ENCODE data around the gene FRS2.
"Not testable (repeated sequence)": the region's sequence is repeated elsewhere in the genome, so short reads cannot be mapped to it uniquely, and the experiment has no call there.

Gene FRS2, protein sequence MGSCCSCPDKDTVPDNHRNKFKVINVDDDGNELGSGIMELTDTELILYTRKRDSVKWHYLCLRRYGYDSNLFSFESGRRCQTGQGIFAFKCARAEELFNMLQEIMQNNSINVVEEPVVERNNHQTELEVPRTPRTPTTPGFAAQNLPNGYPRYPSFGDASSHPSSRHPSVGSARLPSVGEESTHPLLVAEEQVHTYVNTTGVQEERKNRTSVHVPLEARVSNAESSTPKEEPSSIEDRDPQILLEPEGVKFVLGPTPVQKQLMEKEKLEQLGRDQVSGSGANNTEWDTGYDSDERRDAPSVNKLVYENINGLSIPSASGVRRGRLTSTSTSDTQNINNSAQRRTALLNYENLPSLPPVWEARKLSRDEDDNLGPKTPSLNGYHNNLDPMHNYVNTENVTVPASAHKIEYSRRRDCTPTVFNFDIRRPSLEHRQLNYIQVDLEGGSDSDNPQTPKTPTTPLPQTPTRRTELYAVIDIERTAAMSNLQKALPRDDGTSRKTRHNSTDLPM

GRCh38 chr12:69470189-69471075 is at the start of gene FRS2:
FRS2 (plus strand) TSS chr12:69470388; CDS start chr12:69569031, 98,643 bp downstream.
- DNase-seq, result peak; percentile 94

DNA sequence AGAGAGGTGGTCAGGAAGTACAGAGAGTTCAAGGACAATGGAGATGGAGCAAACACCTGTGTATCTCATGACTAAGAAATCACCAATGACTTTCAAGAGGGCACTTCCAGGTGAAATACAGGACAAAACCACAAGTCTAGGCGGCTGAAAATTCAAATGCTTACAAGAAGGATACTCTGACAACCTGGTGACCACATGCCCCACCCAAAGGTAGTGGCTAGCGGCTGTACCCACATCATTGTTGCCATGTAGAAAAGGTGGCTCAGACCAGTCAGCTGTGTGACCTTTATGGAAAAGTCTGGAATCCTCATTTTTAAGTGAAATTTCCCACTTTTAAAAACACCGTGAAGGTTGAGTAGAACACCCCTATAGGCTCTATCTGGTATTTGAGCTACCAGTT is 48.6 kb upstream of the FRS2 start:
- no peak for DNase-seq

GRCh38 chr12:69423037-69423905 is 46.9 kb upstream of the FRS2 start:
- DNase-seq, result no peak

DNA sequence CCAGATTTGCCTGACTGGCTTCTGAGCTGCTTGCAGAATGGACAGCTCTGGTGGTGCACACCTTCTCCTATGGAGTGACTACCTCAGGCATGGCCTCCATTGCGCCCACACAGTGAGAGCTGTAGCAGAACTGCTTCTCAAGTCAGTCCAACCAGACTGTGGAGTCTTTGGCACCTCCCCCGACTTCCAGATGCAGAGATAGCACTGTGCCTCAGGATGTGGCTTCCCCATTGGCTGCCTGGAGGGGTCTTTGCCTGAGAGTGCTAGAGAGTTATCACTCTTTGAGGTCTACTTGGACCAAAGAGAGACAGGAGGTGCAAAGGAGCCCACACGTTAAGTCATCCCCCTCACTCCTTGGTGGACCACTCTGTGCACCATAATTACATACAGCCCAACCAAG is 44.8 kb upstream of the FRS2 start:
- DNase-seq, result no peak

DNA sequence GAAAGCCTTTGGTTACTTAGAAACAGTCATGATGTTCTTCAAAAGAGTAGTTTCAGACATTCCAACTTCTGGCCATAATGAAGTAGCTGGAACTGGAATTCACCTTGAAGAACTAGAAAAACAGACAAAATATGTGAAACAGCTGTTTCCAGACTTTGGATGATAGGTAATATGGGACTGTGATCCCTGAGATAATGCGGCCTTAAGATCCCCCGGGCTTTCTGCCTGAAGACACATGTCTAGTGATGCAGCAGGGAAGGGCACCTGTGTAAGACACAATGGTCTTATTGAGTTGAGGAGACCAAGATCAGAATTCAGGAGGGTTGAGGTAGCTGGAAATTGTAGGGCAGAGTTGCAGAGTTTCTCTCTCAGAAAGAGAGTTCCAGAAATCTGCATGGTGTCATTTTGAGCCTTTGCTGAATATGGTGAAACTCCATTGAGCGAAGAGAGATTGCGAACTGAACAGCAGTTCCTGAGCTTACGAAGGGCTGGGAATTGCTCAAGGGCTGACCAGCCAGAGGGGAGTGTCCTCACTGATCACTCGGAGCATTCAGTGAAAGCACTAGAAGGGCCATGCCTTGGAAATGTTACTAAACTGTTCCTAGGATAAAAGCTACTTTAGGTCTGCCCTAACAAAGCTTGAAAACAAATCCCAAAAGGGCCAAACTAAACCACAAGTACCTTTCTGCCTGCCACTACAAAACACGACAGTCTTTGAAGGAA is 41.7 kb upstream of the FRS2 start:
- no peak for DNase-seq

GRCh38 chr12:69430942-69431590 is 39.1 kb upstream of the FRS2 start:
- no peak for DNase-seq

DNA sequence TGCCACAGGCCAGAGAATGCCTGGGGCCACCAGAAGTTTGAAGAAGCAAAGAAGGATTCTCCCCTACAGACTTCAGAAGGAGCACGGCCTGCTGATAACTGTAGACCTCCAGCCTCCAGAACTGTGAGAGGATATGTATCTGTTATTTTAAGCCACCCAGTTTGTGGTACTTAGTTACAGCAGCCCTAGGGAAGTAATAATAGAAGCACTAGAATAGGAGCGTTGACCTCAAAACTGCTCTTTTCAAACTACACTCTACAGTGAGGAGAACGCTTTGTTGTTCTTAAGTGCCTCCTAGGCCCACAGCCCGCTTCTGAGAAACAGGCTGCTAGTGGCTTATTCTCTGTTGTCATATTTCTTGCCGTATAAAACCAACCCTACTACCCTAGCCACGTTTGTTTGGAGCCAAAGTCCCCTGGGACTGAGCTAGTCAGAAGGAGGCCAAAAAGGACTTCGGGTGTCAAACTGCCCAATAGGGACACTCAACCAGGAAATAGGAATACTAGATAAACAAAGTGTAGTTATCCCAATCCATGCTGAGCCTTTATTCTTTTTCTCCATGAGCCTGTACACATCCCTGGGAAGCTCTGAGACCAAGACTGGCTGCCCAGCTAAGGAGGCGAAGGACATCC is 38.5 kb upstream of the FRS2 start:
- DNase-seq, result no peak

DNA sequence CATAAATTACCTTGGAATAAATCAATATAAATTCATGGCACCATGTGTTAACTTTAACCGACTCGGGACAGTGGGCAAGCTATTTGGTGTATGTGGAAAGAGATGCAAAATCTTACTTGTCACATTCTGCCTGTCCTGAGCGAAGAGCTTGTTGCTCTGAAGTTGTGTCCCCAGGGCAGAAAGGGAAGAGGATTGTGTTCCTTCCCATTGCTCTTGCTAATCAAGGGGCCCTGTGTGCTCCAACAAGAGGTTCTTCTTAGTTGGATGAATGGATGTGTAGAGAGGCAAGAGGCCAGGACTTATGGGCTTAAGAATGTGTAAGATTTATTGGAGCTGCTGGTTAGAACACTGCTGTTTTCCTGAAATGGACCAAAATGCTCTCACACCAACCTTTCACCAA is 36.5 kb upstream of the FRS2 start:
- DNase-seq, result no peak

- DNase-seq, result no peak
Observed at GRCh38 chr12:69435644-69436043, 34.5 kb upstream of the FRS2 start.

DNA sequence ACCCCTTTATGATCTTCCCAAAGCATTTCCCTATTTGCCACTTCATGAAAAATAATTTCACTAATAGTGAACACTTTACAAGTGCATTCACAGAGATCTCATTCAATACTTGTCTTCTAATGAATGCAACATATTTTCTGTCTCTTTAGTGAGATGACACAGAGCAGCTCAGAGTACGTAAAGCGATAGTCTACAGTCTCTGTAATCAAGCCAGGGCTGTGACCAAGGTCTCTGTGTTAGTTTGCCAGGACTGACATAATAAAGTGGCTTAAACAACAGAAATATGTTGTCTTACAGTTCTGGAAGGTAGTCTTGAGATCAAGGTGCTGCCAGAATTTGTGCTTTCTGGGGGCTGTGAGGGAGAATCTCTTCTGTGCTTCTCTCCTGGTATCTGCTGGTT is 33.1 kb upstream of the FRS2 start:
- DNase-seq, result no peak

- DNase-seq, result no peak
Observed at GRCh38 chr12:69438539-69438938, 31.6 kb upstream of the FRS2 start.

- no peak for DNase-seq
Observed at GRCh38 chr12:69440016-69440415, 30.2 kb upstream of the FRS2 start.

DNA sequence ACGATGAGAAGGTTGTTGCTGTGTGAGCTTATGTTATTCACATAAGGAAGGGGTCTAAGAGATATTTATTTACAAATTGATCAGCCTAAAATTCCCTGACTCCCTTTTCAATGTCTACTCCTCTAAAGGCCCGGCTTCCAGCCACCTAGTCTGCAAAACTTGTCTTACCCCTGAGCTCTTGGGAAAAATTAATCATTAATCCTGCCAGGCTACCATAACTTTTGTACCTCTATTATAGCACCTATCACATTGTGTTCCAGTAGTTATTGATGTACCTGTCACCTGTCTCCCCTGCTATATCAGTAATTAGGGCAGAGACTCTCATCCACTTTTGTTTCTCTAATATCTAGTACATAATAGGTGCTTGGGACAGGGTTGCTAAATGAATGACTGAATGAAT is 29.3 kb upstream of the FRS2 start:
- no peak for DNase-seq

DNA sequence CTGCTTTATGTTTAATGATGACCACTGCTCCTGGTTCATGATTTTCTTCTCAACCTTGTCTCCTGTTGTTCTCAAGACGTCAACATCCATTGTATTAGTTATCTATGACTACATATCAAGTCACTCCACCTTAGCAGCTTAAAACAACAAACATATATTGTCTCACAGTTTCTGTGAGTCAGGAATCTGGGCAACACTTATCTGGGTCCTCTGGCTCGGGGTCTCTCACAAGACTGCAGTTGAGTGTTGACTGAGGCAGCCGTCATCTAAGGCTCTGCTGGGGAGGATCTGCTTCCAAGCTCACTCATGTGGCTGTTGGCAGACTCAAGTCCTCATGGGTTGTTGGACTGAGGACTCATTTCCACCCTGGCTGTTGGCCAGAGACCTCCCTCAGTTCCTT is 27.3 kb upstream of the FRS2 start:
- DNase-seq, result no peak

- no peak for DNase-seq
Observed at GRCh38 chr12:69443916-69444315, 26.3 kb upstream of the FRS2 start.

DNA sequence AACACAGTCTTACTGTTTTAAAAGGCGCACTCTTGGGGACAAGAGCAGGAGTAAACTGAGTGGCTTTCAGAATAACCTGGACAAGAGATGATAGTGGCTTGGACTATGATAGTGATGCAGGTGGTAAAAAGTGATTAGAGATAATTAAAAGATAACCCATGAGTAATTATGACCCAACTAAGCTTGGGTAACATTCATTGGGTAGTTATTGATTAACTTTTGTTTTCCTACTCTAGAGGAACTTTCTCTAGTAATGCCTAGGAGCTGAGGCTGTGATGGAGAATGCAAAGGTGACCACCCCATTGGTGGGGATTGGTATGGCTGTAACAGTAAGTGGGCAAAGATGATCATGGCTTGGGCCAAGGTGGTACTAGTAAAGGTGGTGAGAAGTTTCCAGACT is 22.3 kb upstream of the FRS2 start:
- no peak for DNase-seq

DNA sequence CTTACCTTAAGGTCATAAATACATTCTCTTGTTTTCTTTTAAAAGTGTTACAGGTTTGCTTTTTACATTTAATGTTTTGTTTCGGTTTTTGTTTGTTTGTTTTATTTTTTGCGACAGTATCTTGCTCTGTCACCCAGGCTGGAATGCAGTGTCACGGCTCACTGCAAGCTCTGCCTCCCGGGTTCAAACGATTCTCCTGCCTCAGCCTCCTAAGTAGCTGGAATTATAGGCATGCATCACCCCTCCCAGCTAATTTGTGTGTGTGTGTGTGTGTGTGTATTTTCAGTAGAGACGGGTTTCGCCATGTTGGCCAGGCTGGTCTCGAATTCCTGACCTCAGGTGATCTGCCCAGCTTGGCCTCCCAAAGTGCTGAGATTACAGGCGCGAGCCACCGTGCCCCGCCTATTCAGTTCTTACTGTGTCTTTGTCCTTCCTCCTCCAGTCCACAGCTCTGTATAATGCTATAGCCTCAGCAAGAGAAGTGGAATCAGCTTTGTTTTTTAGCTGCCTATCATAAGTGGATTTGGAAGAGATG is 17.5 kb upstream of the FRS2 start:
- DNase-seq, result not testable (repeated sequence)

GRCh38 chr12:69456239-69456638 is 13.9 kb upstream of the FRS2 start:
- DNase-seq, result no peak

DNA sequence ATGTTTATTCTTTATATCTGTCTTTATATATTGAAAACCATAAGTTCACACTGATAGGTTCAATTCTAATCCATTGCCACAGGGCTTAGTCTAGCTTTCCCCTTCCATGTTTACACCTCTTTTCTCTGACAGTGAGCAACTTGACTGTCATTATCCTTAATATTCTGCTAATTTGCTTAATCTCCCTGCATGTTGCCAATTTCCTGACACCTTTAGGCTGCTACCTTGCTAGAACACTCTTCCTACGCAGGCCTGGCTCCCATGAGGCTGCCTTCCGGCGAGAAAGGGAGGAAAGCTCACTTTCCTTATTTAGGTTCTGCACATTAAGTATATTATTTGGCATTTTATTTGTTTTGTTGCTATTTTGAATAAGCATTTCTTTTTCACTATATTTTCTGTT is 12.8 kb upstream of the FRS2 start:
- DNase-seq, result no peak

GRCh38 chr12:69459477-69459876 is 10.7 kb upstream of the FRS2 start:
- no peak for DNase-seq

- DNase-seq, result no peak
Observed at GRCh38 chr12:69464428-69464827, 5.8 kb upstream of the FRS2 start.

Measured in stimulated activated CD4-positive, alpha-beta T cell treated with anti-CD3 and anti-CD28 coated beads, Interleukin-15, amount 100 ng/mL, for 24 hours (primary cell).